ENCODE results near the gene MAP3K6.

GRCh38 chr1:27314169-27314568 is 52.6 kb downstream of the MAP3K6 start:
- TF ChIP-seq ZNF24 (IDR thresholded peaks at IDR 0.05) (no peak), ATF1 (CRISPR knock-in tag; IDR thresholded peaks at IDR 0.05) (no peak), PBX2 (CRISPR knock-in tag; IDR thresholded peaks at IDR 0.05) (no peak), RFX5 (IDR thresholded peaks at IDR 0.05; ENCODE audit: low read depth, low read length) (no peak), SRF (IDR thresholded peaks at IDR 0.05; ENCODE audit: low read depth, low read length) (no peak), EP300 (IDR thresholded peaks at IDR 0.05; ENCODE audit: low read depth in 2 of 2, low read length in 2 of 2) (no peak), EP300 (CRISPR knock-in tag; IDR thresholded peaks at IDR 0.05; ENCODE audit: borderline replicate concordance) (no peak), ZNF3 (CRISPR knock-in tag; IDR thresholded peaks at IDR 0.05) (no peak), MIER2 (CRISPR knock-in tag; IDR thresholded peaks at IDR 0.05) (no peak), KLF9 (CRISPR knock-in tag; IDR thresholded peaks at IDR 0.05; ENCODE audit: low read depth) (no peak), PAF1 (CRISPR knock-in tag; IDR thresholded peaks at IDR 0.05) (no peak)
- TF ChIP-seq, protein P1, sequence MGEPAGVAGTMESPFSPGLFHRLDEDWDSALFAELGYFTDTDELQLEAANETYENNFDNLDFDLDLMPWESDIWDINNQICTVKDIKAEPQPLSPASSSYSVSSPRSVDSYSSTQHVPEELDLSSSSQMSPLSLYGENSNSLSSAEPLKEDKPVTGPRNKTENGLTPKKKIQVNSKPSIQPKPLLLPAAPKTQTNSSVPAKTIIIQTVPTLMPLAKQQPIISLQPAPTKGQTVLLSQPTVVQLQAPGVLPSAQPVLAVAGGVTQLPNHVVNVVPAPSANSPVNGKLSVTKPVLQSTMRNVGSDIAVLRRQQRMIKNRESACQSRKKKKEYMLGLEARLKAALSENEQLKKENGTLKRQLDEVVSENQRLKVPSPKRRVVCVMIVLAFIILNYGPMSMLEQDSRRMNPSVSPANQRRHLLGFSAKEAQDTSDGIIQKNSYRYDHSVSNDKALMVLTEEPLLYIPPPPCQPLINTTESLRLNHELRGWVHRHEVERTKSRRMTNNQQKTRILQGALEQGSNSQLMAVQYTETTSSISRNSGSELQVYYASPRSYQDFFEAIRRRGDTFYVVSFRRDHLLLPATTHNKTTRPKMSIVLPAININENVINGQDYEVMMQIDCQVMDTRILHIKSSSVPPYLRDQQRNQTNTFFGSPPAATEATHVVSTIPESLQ (CRISPR knock-in tag; conservative IDR thresholded peaks at IDR 0.05): no peak
- TF ChIP-seq, protein P2, sequence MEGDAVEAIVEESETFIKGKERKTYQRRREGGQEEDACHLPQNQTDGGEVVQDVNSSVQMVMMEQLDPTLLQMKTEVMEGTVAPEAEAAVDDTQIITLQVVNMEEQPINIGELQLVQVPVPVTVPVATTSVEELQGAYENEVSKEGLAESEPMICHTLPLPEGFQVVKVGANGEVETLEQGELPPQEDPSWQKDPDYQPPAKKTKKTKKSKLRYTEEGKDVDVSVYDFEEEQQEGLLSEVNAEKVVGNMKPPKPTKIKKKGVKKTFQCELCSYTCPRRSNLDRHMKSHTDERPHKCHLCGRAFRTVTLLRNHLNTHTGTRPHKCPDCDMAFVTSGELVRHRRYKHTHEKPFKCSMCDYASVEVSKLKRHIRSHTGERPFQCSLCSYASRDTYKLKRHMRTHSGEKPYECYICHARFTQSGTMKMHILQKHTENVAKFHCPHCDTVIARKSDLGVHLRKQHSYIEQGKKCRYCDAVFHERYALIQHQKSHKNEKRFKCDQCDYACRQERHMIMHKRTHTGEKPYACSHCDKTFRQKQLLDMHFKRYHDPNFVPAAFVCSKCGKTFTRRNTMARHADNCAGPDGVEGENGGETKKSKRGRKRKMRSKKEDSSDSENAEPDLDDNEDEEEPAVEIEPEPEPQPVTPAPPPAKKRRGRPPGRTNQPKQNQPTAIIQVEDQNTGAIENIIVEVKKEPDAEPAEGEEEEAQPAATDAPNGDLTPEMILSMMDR (CRISPR knock-in tag; IDR thresholded peaks at IDR 0.05): no peak
- TF ChIP-seq, protein P3, sequence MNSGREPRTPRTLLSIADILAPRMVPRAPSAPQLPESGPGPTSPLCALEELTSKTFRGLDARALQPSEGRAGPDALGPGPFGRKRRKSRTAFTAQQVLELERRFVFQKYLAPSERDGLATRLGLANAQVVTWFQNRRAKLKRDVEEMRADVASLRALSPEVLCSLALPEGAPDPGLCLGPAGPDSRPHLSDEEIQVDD (CRISPR knock-in tag; IDR thresholded peaks at IDR 0.05; ENCODE audit: borderline replicate concordance): no peak
